Measurements from ENCODE around the gene OAS1. TPM values are rescaled to one million over a fixed set of nuclear protein-coding genes. Genes with fewer than 3 reads are reported as not detected.
A peak's percentile ranks its signal among the peaks of the same experiment; 100 is the strongest.

The OAS1 gene
- polyA plus RNA-seq, 1 donor, result 26.9 TPM

GRCh38 chr12:112936264-112936663 is 29.5 kb downstream of the OAS1 start:
- Histone ChIP-seq H3K27me3 (ENCODE audit: control insufficient read depth, insufficient read depth, low read length) (no peaks in the 10 kb centered on the region), H3K4me3 (ENCODE audit: low read length) (no peak overlapping the region), H3K4me1 (ENCODE audit: control insufficient read depth, insufficient read depth, low read length) (peaks cover 13% of the 10 kb centered on the region), H3K9me3 (ENCODE audit: control insufficient read depth, low read depth, low read length) (no peaks in the 10 kb centered on the region), H3K36me3 (ENCODE audit: control insufficient read depth, insufficient read depth, low read length) (no peaks in the 10 kb centered on the region), H3K27ac (ENCODE audit: low read length) (no peak overlapping the region)
- no CpG with 5 or more reads among the region's 1 CpG for WGBS (ENCODE audit: insufficient coverage, low lambda C conversion rate)
- DNase-seq, result peak in 1 of 2 donors; percentile 12

DNA sequence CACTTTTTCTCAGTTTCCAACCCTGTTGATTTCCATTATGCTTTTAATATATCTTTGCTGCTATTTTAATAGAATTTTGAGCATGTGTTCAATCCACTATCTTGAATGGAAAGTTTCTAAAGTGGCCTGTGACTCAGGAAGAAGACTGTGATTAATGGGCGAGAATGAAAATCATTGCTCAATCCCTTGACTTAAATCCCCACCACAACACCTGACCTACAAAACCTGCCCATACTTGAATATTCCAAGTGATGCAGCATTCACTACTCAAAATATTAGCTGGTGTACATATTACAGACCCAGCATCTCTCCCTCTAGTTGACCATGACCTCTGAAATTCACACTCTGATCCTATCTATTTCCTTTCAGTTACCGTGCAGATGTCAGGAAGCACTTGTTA is 30.2 kb downstream of the OAS1 start:
- Histone ChIP-seq H3K36me3 (ENCODE audit: control insufficient read depth, insufficient read depth, low read length) (peaks cover 4% of the 10 kb centered on the region), H3K27me3 (ENCODE audit: control insufficient read depth, insufficient read depth, low read length) (no peaks in the 10 kb centered on the region), H3K4me1 (ENCODE audit: control insufficient read depth, insufficient read depth, low read length) (peaks cover 13% of the 10 kb centered on the region), H3K27ac (ENCODE audit: low read length) (no peak overlapping the region), H3K4me3 (ENCODE audit: low read length) (no peak overlapping the region), H3K9me3 (ENCODE audit: control insufficient read depth, low read depth, low read length) (no peaks in the 10 kb centered on the region)
- peak in 1 of 2 donors; percentile 15 for DNase-seq
- WGBS (ENCODE audit: insufficient coverage, low lambda C conversion rate), result no CpG with 5 or more reads among the region's 2 CpGs

DNA sequence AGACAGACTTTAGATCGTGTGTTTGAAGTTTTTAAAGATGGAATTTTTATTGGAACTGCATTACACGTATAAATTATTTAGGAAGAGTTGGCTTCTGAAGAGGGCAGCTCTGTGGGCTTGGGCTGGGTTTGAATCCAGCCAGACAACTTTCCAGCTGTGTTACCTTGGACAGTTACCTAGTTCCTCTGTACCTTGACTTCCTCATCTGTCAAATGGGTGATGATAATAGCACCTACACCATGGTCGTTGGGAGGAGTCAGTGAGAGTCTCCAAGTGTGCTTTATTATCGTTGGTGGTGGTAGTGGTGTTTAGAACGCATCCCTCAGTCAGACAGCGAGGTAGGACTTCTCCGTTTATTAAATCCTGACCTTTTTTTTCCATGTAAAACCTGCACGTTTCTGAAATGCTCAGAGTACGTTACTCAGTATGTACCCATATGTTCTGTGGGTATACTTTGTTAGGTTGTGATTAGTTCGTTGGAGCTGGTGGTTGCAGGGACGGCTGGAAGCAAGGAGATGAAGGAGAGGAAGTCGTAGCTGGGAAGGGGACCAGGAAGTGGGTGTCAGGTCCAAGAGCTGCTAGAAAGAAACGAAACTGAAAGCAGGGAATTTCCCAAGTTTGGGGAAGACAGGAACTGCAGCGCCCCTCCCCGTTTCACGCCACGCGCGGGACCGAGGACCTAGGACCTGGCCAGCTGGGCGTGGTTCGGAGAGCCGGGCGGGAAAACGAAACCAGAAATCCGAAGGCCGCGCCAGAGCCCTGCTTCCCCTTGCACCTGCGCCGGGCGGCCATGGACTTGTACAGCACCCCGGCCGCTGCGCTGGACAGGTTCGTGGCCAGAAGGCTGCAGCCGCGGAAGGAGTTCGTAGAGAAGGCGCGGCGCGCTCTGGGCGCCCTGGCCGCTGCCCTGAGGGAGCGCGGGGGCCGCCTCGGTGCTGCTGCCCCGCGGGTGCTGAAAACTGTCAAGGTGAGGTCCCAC is 31.3 kb downstream of the OAS1 start, which contains the start of gene OAS3:
OAS3 (plus strand) TSS at position 734 of the 979 bp plus-strand sequence; CDS start at position 791, 57 bp downstream.
- peak within 1 kb of the TSS; percentile 72 for H3K27ac ChIP-seq (ENCODE audit: low read length)
- DNase-seq, result peak; percentile 85 to 93
- H3K27me3 ChIP-seq (ENCODE audit: control insufficient read depth, insufficient read depth, low read length), result no peaks in the 10 kb centered on the region
- H3K36me3 ChIP-seq (ENCODE audit: control insufficient read depth, insufficient read depth, low read length), result peaks cover 5% of the 10 kb centered on the region
- peak within 1 kb of the TSS; percentile 61 for H3K4me3 ChIP-seq (ENCODE audit: low read length)
- no peaks in the 10 kb centered on the region for H3K9me3 ChIP-seq (ENCODE audit: control insufficient read depth, low read depth, low read length)
- WGBS (ENCODE audit: insufficient coverage, low lambda C conversion rate), result no CpG with 5 or more reads among the region's 50 CpGs
- peaks cover 13% of the 10 kb centered on the region for H3K4me1 ChIP-seq (ENCODE audit: control insufficient read depth, insufficient read depth, low read length)

DNA sequence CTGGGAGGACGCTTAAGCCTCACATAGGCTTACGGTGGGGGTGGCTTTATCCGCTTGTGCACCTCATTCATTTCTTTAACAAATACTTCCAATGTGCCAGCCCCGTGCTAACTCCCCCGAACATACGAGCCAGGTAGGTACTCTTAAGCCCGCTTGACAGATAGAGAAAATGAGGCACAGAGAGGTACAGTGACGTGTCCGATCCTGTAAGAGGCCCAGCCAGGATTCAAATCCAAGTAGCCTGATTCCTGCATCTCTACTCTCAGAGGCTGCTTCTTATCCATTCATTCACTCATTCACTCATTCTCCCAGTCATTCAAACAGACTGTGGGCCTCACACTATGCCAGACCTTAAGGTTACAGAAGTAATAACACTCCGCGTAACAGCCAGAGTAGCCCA is 32.0 kb downstream of the OAS1 start:
- Histone ChIP-seq H3K4me3 (ENCODE audit: low read length) (peak overlapping the region; percentile 61), H3K9me3 (ENCODE audit: control insufficient read depth, low read depth, low read length) (no peaks in the 10 kb centered on the region), H3K4me1 (ENCODE audit: control insufficient read depth, insufficient read depth, low read length) (peaks cover 13% of the 10 kb centered on the region), H3K36me3 (ENCODE audit: control insufficient read depth, insufficient read depth, low read length) (peaks cover 5% of the 10 kb centered on the region), H3K27me3 (ENCODE audit: control insufficient read depth, insufficient read depth, low read length) (no peaks in the 10 kb centered on the region), H3K27ac (ENCODE audit: low read length) (peak overlapping the region; percentile 72)
- no CpG with 5 or more reads among the region's 11 CpGs for WGBS (ENCODE audit: insufficient coverage, low lambda C conversion rate)
- peak in 1 of 2 donors; percentile 27 for DNase-seq

DNA sequence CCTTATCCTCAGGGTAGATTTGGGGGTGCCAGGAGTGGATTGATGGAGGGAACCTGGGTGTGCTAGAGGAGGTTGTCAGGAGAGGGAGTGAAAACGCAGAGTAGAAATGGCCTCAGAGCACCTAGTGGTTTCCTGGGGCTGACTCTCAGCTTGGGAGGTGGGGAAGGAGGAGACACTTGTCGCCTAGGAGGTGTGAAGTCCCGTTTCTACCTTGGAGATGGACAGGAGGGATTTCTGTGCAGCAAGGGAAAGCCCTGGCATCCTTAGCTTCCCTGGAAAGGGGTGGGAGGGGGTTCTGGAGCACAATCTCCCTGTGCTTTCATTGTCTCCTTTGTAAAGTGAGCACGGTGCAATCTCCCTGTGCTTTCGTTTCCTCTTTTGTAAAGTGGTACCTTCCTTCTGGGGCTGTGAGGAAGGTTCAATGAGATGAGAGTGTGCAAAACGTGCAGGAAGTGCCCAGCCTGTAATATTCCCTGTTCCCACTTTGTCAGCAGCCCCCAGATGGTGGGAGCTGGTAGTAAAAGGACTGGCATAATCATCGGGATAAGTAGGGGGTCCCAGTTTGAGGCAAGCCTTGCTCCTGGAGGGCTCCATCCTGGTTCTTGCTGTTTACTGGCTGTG is 33.1 kb downstream of the OAS1 start:
- DNase-seq, result no peak
- no peak overlapping the region for H3K27ac ChIP-seq (ENCODE audit: low read length)

DNA sequence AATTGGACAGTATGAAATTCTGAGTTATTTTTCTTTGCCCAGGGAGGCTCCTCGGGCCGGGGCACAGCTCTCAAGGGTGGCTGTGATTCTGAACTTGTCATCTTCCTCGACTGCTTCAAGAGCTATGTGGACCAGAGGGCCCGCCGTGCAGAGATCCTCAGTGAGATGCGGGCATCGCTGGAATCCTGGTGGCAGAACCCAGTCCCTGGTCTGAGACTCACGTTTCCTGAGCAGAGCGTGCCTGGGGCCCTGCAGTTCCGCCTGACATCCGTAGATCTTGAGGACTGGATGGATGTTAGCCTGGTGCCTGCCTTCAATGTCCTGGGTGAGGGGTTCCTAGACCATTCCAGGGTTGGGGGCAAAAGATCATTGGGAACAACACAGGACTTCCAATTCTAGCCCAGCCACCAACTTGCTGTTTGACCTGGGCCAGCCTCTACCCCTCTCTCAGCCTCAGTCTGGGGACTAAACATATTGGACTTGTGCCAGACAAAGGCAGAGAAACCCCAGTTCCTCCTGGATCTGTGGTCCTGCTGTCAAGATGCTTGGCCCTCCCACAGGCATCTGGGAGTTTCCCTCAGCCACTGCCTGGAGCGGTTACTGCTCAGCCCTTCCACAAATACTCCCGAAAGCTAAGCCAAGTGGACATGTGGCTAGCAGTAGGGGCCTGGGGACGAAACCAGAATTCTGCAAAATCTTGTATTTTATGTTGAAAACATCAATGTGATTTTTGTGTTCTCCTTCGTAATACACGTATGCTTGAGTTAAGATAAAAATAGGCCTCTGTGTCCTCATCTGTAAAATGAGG is 35.0 kb downstream of the OAS1 start:
- Histone ChIP-seq H3K27ac (ENCODE audit: low read length) (no peak overlapping the region), H3K27me3 (ENCODE audit: control insufficient read depth, insufficient read depth, low read length) (no peaks in the 10 kb centered on the region), H3K4me3 (ENCODE audit: low read length) (no peak overlapping the region), H3K36me3 (ENCODE audit: control insufficient read depth, insufficient read depth, low read length) (peaks cover 14% of the 10 kb centered on the region), H3K9me3 (ENCODE audit: control insufficient read depth, low read depth, low read length) (no peaks in the 10 kb centered on the region), H3K4me1 (ENCODE audit: control insufficient read depth, insufficient read depth, low read length) (peaks cover 13% of the 10 kb centered on the region)
- WGBS (ENCODE audit: insufficient coverage, low lambda C conversion rate), result 100% methylated on average over 2 of the region's 16 CpGs
- DNase-seq, result no peak

More for the DNA sequence above, 33.1 kb downstream of the OAS1 start:
- Histone ChIP-seq H3K36me3 (ENCODE audit: control insufficient read depth, insufficient read depth, low read length) (peaks cover 7% of the 10 kb centered on the region), H3K27me3 (ENCODE audit: control insufficient read depth, insufficient read depth, low read length) (no peaks in the 10 kb centered on the region), H3K4me3 (ENCODE audit: low read length) (no peak overlapping the region), H3K4me1 (ENCODE audit: control insufficient read depth, insufficient read depth, low read length) (peaks cover 13% of the 10 kb centered on the region), H3K9me3 (ENCODE audit: control insufficient read depth, low read depth, low read length) (no peaks in the 10 kb centered on the region)
- WGBS (ENCODE audit: insufficient coverage, low lambda C conversion rate), result no CpG with 5 or more reads among the region's 7 CpGs

DNA sequence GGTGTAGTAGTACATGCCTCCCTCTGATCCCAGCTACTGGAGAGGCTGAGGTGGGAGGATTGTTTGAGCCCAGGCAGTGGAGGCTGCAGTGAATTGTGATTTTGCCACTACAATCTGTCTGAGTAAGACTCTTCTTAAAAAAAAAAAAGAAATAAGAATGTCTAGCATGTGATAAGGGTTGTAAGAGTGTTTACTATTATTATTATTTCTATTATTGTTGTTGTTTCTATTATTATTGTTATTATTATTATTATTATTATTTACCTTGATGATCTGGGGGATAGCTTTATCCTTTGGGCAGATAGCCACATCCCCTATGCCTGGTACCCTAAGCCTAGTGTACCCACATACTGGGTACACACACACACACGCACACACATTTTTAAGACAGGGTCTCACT is 35.8 kb downstream of the OAS1 start:
- H3K36me3 ChIP-seq (ENCODE audit: control insufficient read depth, insufficient read depth, low read length), result peaks cover 17% of the 10 kb centered on the region
- WGBS (ENCODE audit: insufficient coverage, low lambda C conversion rate), result no CpG with 5 or more reads among the region's 1 CpG

DNA sequence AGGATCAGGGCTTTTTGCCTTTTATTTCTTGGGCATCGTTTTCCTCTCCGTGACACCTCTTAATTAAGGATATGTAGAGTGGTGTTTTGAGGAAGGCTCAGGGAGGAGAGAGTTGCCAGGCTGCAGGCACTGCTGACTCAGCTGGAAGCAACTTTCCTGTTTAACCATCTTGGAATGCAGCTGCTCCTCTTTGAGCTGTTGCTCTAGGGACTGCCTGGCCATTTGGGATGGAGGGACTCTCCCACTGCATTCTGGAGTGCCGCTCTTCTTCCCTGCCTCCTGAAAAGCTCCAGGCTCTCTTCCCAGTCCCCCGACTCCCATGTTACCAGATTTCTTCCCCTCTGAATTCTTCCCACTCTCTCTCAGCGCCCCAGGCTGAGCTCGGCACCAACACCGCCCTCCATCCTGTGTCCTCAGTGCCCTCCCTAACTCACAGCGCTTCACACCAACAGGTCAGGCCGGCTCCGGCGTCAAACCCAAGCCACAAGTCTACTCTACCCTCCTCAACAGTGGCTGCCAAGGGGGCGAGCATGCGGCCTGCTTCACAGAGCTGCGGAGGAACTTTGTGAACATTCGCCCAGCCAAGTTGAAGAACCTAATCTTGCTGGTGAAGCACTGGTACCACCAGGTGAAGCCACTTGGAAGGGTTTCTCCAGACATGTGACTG is 37.4 kb downstream of the OAS1 start:
- Histone ChIP-seq H3K9me3 (ENCODE audit: control insufficient read depth, low read depth, low read length) (no peaks in the 10 kb centered on the region), H3K36me3 (ENCODE audit: control insufficient read depth, insufficient read depth, low read length) (peaks cover 22% of the 10 kb centered on the region), H3K27me3 (ENCODE audit: control insufficient read depth, insufficient read depth, low read length) (no peaks in the 10 kb centered on the region), H3K4me3 (ENCODE audit: low read length) (no peak overlapping the region), H3K27ac (ENCODE audit: low read length) (no peak overlapping the region), H3K4me1 (ENCODE audit: control insufficient read depth, insufficient read depth, low read length) (peaks cover 8% of the 10 kb centered on the region)
- no CpG with 5 or more reads among the region's 15 CpGs for WGBS (ENCODE audit: insufficient coverage, low lambda C conversion rate)
- no peak for DNase-seq

More for the DNA sequence above, 35.8 kb downstream of the OAS1 start:
- H3K4me1 ChIP-seq (ENCODE audit: control insufficient read depth, insufficient read depth, low read length), result peaks cover 13% of the 10 kb centered on the region
- no peak for DNase-seq
- H3K4me3 ChIP-seq (ENCODE audit: low read length), result no peak overlapping the region
- H3K9me3 ChIP-seq (ENCODE audit: control insufficient read depth, low read depth, low read length), result no peaks in the 10 kb centered on the region
- H3K27me3 ChIP-seq (ENCODE audit: control insufficient read depth, insufficient read depth, low read length), result no peaks in the 10 kb centered on the region
- H3K27ac ChIP-seq (ENCODE audit: low read length), result no peak overlapping the region

DNA sequence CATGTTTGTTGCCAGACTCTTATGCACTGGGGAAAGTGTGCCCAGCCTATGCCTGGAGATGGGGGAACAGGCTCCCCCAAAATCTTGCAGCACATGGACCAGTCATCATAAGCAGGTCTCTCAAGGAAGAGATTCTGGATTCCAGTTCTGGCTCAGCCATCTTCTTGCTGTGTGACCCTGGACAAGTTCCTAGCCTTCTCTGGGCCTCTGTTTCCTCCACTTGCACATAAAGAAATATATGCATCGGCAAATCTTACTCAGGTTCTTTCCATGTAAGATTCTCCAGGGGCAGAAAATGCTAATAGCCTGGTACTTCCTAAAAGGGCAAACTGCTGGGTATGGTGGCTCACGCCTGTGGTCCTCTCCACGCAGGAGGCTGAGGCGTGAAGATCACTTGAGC is 38.8 kb downstream of the OAS1 start:
- Histone ChIP-seq H3K9me3 (ENCODE audit: control insufficient read depth, low read depth, low read length) (no peaks in the 10 kb centered on the region), H3K4me3 (ENCODE audit: low read length) (no peak overlapping the region), H3K27ac (ENCODE audit: low read length) (no peak overlapping the region), H3K36me3 (ENCODE audit: control insufficient read depth, insufficient read depth, low read length) (peaks cover 22% of the 10 kb centered on the region), H3K4me1 (ENCODE audit: control insufficient read depth, insufficient read depth, low read length) (no peaks in the 10 kb centered on the region), H3K27me3 (ENCODE audit: control insufficient read depth, insufficient read depth, low read length) (no peaks in the 10 kb centered on the region)
- DNase-seq, result no peak
- no CpG with 5 or more reads among the region's 4 CpGs for WGBS (ENCODE audit: insufficient coverage, low lambda C conversion rate)

Measured in large intestine (tissue), 3 donors.